Renal cortex interstitium (tissue), 11 donors: ENCODE data around the gene NAPEPLD. TPM values are rescaled to one million over a fixed set of nuclear protein-coding genes. Genes with fewer than 3 reads are reported as not detected.
A peak's percentile ranks its signal among the peaks of the same experiment; 100 is the strongest.
"Not testable (repeated sequence)": the region's sequence is repeated elsewhere in the genome, so short reads cannot be mapped to it uniquely, and the experiment has no call there.

ENCODE experiments used
- DNase-seq, 11 donors: peaks; one replicate each; pipeline ENCODE4 v3.0.0-alpha.2; 2013; ENCODE audit warnings: low read depth in 9 of 11, low spot score in 4 of 11; ENCODE audit errors: extremely low read depth in 1 of 11
- polyA plus RNA-seq, 3 donors: library from polyadenylated mRNA; unstranded; fragments of 120-200 nt; gene quantifications; one replicate each; pipeline ENCODE4 v1.2.1, GENCODE V29; 2013; ENCODE audit not compliant: insufficient read length in 3 of 3

The NAPEPLD gene
- polyA plus RNA-seq, 3 donors = 31.7 to 44.2 (median 41.0) TPM

- DNase-seq = no peak
Measured at GRCh38 chr7:103079836-103080235, 69.1 kb downstream of the NAPEPLD start.

GRCh38 chr7:103078226-103078625 is 70.7 kb downstream of the NAPEPLD start:
- not testable (repeated sequence) for DNase-seq

GRCh38 chr7:103077318-103077717 is 71.6 kb downstream of the NAPEPLD start:
- no peak for DNase-seq

GRCh38 chr7:103076764-103077163 is 72.1 kb downstream of the NAPEPLD start:
- no peak for DNase-seq

- peak in 10 of 11 donors; percentile 17 to 54 (median 38) for DNase-seq
Measured at GRCh38 chr7:103075337-103075918, 73.5 kb downstream of the NAPEPLD start.

- peak; percentile 72 to 94 (median 87) for DNase-seq
Measured at GRCh38 chr7:103074519-103075336, 74.2 kb downstream of the NAPEPLD start, which contains the start of the genes ARMC10 and FBXL13. TSS of gene ARMC10 (plus strand) at chr7:103075140. CDS start at chr7:103075273, 133 bp downstream. TSS of gene FBXL13 (minus strand) at chr7:103074796.

- peak in 1 of 11 donors; percentile 6 for DNase-seq
Measured at GRCh38 chr7:103073989-103074518, 74.8 kb downstream of the NAPEPLD start.

- no peak for DNase-seq
Measured at GRCh38 chr7:103071000-103071399, 77.9 kb downstream of the NAPEPLD start.

- no peak for DNase-seq
Measured at GRCh38 chr7:103068414-103069403, 80.2 kb downstream of the NAPEPLD start.

- DNase-seq = peak in 1 of 11 donors; percentile 5
Measured at GRCh38 chr7:103065667-103066066, 83.2 kb downstream of the NAPEPLD start.

- no peak for DNase-seq
Measured at GRCh38 chr7:103063895-103064294, 85.0 kb downstream of the NAPEPLD start.

GRCh38 chr7:103059471-103059870 is 89.4 kb downstream of the NAPEPLD start:
- no peak for DNase-seq

- no peak for DNase-seq
Measured at GRCh38 chr7:103058122-103058521, 90.8 kb downstream of the NAPEPLD start.

GRCh38 chr7:103056006-103056405 is 92.9 kb downstream of the NAPEPLD start:
- DNase-seq = not testable (repeated sequence)

GRCh38 chr7:103051519-103051918 is 97.4 kb downstream of the NAPEPLD start:
- DNase-seq = no peak
